ENCODE measurements around the gene SLC51A. TPM values are rescaled to one million over a fixed set of nuclear protein-coding genes. Genes with fewer than 3 reads are reported as not detected.
A peak's percentile ranks its signal among the peaks of the same experiment; 100 is the strongest.

The SLC51A gene
- total and polyA plus RNA-seq, 9 of the 15 experiments (the other 6 are each of a cell fraction or from before 2014, with no cell fraction given), result 0.35 to 0.38 TPM; not detected in 7

- TF ChIP-seq, protein P1, sequence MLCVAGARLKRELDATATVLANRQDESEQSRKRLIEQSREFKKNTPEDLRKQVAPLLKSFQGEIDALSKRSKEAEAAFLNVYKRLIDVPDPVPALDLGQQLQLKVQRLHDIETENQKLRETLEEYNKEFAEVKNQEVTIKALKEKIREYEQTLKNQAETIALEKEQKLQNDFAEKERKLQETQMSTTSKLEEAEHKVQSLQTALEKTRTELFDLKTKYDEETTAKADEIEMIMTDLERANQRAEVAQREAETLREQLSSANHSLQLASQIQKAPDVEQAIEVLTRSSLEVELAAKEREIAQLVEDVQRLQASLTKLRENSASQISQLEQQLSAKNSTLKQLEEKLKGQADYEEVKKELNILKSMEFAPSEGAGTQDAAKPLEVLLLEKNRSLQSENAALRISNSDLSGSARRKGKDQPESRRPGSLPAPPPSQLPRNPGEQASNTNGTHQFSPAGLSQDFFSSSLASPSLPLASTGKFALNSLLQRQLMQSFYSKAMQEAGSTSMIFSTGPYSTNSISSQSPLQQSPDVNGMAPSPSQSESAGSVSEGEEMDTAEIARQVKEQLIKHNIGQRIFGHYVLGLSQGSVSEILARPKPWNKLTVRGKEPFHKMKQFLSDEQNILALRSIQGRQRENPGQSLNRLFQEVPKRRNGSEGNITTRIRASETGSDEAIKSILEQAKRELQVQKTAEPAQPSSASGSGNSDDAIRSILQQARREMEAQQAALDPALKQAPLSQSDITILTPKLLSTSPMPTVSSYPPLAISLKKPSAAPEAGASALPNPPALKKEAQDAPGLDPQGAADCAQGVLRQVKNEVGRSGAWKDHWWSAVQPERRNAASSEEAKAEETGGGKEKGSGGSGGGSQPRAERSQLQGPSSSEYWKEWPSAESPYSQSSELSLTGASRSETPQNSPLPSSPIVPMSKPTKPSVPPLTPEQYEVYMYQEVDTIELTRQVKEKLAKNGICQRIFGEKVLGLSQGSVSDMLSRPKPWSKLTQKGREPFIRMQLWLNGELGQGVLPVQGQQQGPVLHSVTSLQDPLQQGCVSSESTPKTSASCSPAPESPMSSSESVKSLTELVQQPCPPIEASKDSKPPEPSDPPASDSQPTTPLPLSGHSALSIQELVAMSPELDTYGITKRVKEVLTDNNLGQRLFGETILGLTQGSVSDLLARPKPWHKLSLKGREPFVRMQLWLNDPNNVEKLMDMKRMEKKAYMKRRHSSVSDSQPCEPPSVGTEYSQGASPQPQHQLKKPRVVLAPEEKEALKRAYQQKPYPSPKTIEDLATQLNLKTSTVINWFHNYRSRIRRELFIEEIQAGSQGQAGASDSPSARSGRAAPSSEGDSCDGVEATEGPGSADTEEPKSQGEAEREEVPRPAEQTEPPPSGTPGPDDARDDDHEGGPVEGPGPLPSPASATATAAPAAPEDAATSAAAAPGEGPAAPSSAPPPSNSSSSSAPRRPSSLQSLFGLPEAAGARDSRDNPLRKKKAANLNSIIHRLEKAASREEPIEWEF (CRISPR knock-in tag; IDR thresholded peaks at IDR 0.05), result peak; percentile 53; the same call in 1 of the 2 replicates
- TF ChIP-seq MECOM (CRISPR knock-in tag; IDR thresholded peaks at IDR 0.05) (peak; percentile 52; the same call in 1 of the 2 replicates), CXXC5 (CRISPR knock-in tag; IDR thresholded peaks at IDR 0.05) (peak; percentile 72), SIRT6 (IDR thresholded peaks at IDR 0.05; ENCODE audit: low read depth, low read length) (no peak), BCL6 (CRISPR knock-in tag; IDR thresholded peaks at IDR 0.05) (no peak), NR2C1 (IDR thresholded peaks at IDR 0.05) (no peak), NR2C1 (tag; IDR thresholded peaks at IDR 0.05) (peak; percentile 48; the same call in 1 of the 2 replicates), HDAC1 (IDR thresholded peaks at IDR 0.05) (0 out of 4 replicates have a peak, but pooled peaks of 1 of the 2 experiments have one; percentile 22), RAD51 (IDR thresholded peaks at IDR 0.05; ENCODE audit: borderline replicate concordance, low read depth) (no peak), HDGF (IDR thresholded peaks at IDR 0.05) (peak; percentile 48; the same call in 1 of the 2 replicates), SRSF7 (optimal IDR thresholded peaks at IDR 0.05; ENCODE audit: low read depth, low read length) (no peak), TRIM24 (IDR thresholded peaks at IDR 0.05) (peak in 1 of 2 experiments; percentile 49; a peak in 1 of 4 replicates), CBFA2T2 (conservative IDR thresholded peaks at IDR 0.05) (peak; percentile 83), HMBOX1 (IDR thresholded peaks at IDR 0.05) (no peak), TBL1XR1 (IDR thresholded peaks at IDR 0.05; ENCODE audit: low read length in 2 of 2) (0 out of 4 replicates have a peak, but pooled peaks of 1 of the 2 experiments have one; percentile 21)
- TF ChIP-seq, protein P2, sequence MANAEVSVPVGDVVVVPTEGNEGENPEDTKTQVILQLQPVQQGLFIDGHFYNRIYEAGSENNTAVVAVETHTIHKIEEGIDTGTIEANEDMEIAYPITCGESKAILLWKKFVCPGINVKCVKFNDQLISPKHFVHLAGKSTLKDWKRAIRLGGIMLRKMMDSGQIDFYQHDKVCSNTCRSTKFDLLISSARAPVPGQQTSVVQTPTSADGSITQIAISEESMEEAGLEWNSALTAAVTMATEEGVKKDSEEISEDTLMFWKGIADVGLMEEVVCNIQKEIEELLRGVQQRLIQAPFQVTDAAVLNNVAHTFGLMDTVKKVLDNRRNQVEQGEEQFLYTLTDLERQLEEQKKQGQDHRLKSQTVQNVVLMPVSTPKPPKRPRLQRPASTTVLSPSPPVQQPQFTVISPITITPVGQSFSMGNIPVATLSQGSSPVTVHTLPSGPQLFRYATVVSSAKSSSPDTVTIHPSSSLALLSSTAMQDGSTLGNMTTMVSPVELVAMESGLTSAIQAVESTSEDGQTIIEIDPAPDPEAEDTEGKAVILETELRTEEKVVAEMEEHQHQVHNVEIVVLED (CRISPR knock-in tag; IDR thresholded peaks at IDR 0.05), result peak; percentile 35; the same call in 1 of the 2 replicates
- TF ChIP-seq, protein P3, sequence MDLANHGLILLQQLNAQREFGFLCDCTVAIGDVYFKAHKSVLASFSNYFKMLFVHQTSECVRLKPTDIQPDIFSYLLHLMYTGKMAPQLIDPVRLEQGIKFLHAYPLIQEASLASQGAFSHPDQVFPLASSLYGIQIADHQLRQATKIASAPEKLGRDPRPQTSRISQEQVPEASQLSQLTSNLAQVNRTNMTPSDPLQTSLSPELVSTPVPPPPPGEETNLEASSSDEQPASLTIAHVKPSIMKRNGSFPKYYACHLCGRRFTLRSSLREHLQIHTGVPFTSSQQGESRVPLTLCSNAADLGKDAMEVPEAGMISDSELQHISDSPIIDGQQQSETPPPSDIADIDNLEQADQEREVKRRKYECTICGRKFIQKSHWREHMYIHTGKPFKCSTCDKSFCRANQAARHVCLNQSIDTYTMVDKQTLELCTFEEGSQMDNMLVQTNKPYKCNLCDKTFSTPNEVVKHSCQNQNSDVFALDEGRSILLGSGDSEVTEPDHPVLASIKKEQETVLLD (IDR thresholded peaks at IDR 0.05), result peak; percentile 49; the same call in 1 of the 2 replicates
- TF ChIP-seq, protein P4, sequence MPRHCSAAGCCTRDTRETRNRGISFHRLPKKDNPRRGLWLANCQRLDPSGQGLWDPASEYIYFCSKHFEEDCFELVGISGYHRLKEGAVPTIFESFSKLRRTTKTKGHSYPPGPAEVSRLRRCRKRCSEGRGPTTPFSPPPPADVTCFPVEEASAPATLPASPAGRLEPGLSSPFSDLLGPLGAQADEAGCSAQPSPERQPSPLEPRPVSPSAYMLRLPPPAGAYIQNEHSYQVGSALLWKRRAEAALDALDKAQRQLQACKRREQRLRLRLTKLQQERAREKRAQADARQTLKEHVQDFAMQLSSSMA (CRISPR knock-in tag; IDR thresholded peaks at IDR 0.05), result 0 out of 2 replicates have a peak, but pooled peaks have one; percentile 43
Observed at GRCh38 chr3:196193736-196194541, 22.4 kb upstream of the SLC51A start (continued).

All from K562 (cell line).